Mucosa of descending colon (tissue), 3 donors: ENCODE measurements around the gene SF3A1. TPM values are rescaled to one million over a fixed set of nuclear protein-coding genes. Genes with fewer than 3 reads are reported as not detected.

Experiments
- ATAC-seq: fragments of 200-7000 bp; cut with Tn5 transposase; one replicate; pipeline ENCODE4 v1.9.1; 2020; ENCODE audit warnings: mild to moderate bottlenecking, moderate library complexity
- DNase-seq, 3 donors: peaks; one replicate each; pipeline ENCODE4 v3.0.0-alpha.2; 2020
- H3K36me3 ChIP-seq: fragments of 200-600 bp; one replicate; pipeline ENCODE4 v1.8.0; 2021; ENCODE audit warnings: low read depth, mild to moderate bottlenecking
- H3K4me1 ChIP-seq: fragments of 200-600 bp; one replicate; pipeline ENCODE4 v1.8.0; 2021; ENCODE audit warnings: low read depth, mild to moderate bottlenecking
- H3K4me3 ChIP-seq: fragments of 200-600 bp; one replicate; pipeline ENCODE4 v1.8.0; 2021; ENCODE audit warnings: mild to moderate bottlenecking
- H3K9me3 ChIP-seq: fragments of 200-600 bp; one replicate; pipeline ENCODE4 v1.8.0; 2021; ENCODE audit warnings: mild to moderate bottlenecking
- intact Hi-C, 2 donors: fragments of 100-400 bp; cut with DNase I in 1 of 2; cut with micrococcal nuclease in 1 of 2; formaldehyde crosslinking; loops; one replicate each; pipeline versions ENCODE4 v1.11.0 to v1.11.1; 2022; cut with DNase I, micrococcal nuclease
- total RNA-seq, 3 donors: library from RNA; stranded (reverse); fragmentation: NEBNext Ultra II Directional in 2 of 3; extraction: Animal tissue kit (Norgen Biotek cat#: 25700) in 2 of 3; gene quantifications; one replicate each; pipeline versions ENCODE4 v1.2.1 to v1.2.4, GENCODE V29; 2021 to 2023
- TF ChIP-seq, protein P1 (sequence below): fragments of 200-600 bp; IDR thresholded peaks from one replicate; pipeline ENCODE4 v1.8.0; 2022; ENCODE audit warnings: antibody characterized with exemption, mild to moderate bottlenecking
- donor health status: DM: no; HTN: no; CAD: no; lungs with moderate emphysema.
- donor health status: DM: no; HTN: no; CAD: no.
- donor health status: DM: no; HTN: yes; CAD: no.

Gene SF3A1
- total RNA-seq, 3 donors from 2014 or later, result 133 to 152 (median 151) TPM

DNA sequence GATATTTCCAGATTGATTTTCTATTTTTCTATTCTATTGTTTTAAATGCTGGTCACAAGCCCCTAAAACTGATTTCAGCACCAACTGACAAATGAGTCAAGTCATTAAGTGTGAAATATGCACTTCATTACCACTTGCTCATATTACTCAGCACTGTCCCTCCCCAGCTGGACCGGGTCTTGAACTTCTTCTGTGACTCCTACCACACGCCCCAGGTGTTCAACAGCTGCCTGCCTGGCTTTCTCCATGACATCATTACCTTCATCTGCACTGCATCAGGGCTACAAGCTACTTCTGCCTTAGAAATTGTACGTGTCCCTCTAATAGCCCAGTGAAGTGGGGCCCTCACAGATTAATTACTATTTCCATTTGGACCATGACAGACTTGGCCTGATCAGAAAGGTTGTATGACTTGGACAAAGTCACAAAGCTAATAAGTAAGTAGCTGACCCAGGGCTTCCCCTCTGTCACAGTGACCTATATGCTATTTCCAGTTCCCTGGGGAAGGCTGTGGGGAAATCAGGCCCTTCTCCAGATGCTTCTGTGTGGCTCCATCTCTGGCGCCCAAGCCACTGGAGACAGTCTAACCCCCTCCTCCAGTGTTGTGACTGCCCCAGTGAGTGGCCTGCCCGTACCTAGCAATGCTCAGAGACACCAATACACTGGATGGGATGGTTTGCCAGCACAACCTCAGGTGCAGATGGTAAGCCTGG lies 48.0 kb downstream of the SF3A1 start:
- intact Hi-C loops, result no loop called here
- peaks cover 88% of the 10 kb centered on the region for H3K4me1 ChIP-seq
- TF ChIP-seq, protein P1, sequence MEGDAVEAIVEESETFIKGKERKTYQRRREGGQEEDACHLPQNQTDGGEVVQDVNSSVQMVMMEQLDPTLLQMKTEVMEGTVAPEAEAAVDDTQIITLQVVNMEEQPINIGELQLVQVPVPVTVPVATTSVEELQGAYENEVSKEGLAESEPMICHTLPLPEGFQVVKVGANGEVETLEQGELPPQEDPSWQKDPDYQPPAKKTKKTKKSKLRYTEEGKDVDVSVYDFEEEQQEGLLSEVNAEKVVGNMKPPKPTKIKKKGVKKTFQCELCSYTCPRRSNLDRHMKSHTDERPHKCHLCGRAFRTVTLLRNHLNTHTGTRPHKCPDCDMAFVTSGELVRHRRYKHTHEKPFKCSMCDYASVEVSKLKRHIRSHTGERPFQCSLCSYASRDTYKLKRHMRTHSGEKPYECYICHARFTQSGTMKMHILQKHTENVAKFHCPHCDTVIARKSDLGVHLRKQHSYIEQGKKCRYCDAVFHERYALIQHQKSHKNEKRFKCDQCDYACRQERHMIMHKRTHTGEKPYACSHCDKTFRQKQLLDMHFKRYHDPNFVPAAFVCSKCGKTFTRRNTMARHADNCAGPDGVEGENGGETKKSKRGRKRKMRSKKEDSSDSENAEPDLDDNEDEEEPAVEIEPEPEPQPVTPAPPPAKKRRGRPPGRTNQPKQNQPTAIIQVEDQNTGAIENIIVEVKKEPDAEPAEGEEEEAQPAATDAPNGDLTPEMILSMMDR, result no peak
- no peaks in the 10 kb centered on the region for H3K36me3 ChIP-seq
- DNase-seq (no peak), ATAC-seq (no peak)
- no peaks in the 10 kb centered on the region for H3K9me3 ChIP-seq
- no peak overlapping the region for H3K4me3 ChIP-seq

DNA sequence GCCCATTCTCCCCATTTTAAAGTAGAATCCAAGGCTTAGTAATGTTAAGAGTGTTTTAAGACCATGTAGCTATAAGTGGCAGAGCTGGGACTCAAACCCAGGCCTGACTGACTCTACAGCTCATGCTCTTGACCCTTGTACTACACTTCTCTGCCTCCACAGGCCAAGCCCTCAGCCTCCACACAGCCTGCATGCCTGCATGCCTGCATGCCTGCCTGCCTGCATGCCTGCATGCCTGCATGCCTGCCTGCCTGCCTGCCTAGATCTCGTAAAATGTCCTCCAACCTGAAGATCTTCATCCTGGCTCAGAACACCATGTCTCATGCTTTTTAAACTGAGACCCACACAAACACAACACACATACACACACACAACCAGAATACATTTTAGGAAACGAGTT lies 48.6 kb downstream of the SF3A1 start:
- Histone ChIP-seq H3K4me1 (peaks cover 91% of the 10 kb centered on the region), H3K4me3 (no peak overlapping the region), H3K9me3 (no peaks in the 10 kb centered on the region), H3K36me3 (no peaks in the 10 kb centered on the region)
- DNase-seq (no peak), ATAC-seq (no peak)
- TF ChIP-seq, protein P1, result no peak
- intact Hi-C loops, result no loop called here

DNA sequence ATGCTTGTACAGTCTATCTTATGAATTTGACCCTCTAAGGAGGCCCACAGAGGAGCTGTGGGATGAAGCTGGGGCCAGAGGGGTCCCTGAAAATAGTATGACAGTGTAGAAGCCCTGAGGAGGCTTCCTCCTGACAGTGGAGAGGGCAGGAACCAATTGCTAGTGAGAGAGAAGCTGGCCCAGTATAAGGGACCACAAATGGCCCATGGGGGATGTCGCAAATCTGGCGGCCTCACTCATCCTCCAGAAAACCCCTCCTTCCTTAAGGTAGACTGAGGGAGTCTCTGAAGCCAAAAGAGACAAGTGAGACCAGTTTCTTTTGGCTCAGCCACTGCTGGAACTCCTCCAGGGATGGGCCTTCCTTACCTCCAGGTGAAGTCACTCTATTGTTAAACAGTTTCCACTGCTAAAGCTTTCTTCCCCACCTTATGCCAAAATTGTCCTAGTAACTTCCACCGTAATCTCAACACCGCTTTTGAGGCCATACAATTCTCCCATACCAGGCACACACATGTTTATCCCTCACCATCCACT lies 49.6 kb downstream of the SF3A1 start:
- intact Hi-C loops, result no loop called here
- H3K4me1 ChIP-seq, result peaks cover 88% of the 10 kb centered on the region
- TF ChIP-seq, protein P1, result no peak
- H3K4me3 ChIP-seq, result no peak overlapping the region
- DNase-seq, result no peak
- H3K36me3 ChIP-seq, result no peaks in the 10 kb centered on the region
- ATAC-seq, result no peak
- H3K9me3 ChIP-seq, result no peaks in the 10 kb centered on the region

DNA sequence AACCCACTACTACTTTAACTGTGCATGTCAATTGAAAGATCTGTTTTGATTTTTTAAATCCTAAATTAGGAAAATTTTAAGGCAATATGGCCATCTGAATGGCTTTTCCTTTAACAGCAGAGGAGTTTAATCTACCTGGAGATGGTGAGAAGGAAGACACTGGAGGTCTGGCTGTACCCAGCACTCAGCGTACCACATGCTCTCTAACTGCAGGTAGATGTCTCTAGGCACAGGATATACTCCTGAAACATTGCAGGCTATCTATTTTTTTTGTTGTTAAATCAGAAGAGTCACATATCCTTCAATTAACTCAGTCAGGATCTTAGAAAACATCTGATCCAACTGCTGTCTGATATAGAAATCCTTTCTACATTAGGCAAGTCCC lies 50.1 kb downstream of the SF3A1 start:
- Histone ChIP-seq H3K4me1 (peaks cover 88% of the 10 kb centered on the region), H3K4me3 (no peak overlapping the region), H3K36me3 (no peaks in the 10 kb centered on the region), H3K9me3 (no peaks in the 10 kb centered on the region)
- no peak for DNase-seq
- TF ChIP-seq, protein P1, result no peak
- intact Hi-C loops, result no loop called here
- ATAC-seq, result no peak

DNA sequence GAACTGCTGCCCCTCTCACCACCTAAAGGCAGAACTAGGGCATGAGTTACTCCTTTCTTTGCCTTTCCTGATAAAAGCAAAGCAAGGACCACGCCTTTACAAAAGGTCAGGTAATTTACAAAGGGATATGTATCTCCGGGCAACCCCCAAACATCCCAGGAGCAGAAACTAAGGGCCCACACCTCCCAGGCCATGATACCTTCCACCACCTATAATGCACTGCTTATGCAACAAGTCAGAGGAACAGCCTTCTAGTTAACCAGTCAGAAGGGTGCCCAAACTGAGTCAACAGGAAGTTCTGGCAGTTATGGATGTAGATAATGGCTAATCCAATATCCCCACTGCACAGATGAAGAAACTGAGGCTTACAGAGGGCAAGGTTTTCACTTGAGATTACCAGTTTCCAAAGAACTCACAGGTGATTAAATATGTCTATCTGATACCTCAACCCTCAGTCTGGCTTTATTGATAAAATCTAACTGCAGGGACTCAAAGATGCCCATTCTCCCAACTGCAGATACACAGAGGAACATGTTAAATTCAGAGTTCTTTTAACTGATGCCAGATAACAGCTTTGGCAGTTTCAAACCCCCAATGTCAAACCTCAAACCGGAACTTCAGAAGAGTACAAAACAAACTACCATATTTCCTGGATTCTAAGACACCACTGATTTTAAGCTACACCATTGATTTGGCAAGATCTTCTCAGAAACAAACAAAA lies 50.6 kb downstream of the SF3A1 start:
- H3K4me3 ChIP-seq, result no peak overlapping the region
- no peaks in the 10 kb centered on the region for H3K9me3 ChIP-seq
- H3K36me3 ChIP-seq, result no peaks in the 10 kb centered on the region
- ATAC-seq (peak; percentile 48), DNase-seq (no peak)
- TF ChIP-seq, protein P1, result no peak
- H3K4me1 ChIP-seq, result peaks cover 86% of the 10 kb centered on the region
- intact Hi-C loops, result no loop called here
